Erythroblast (primary cell): ENCODE measurements around the gene CCDC127.

Experiments
- GATA1 ChIP-seq: IDR thresholded peaks from 2 replicates; pipeline ENCODE4 v1.6.1; 2011; ENCODE audit warnings: low read depth, mild to moderate bottlenecking, control low read depth, low read length, moderate library complexity
- POLR2A ChIP-seq: IDR thresholded peaks from 2 replicates; pipeline ENCODE4 v1.6.1; 2011; ENCODE audit warnings: mild to moderate bottlenecking, low read length

GRCh38 chr5:230711-231110, 12.8 kb upstream of the CCDC127 start:
- TF ChIP-seq POLR2A (no peak), GATA1 (no peak)
